Glutamatergic neuron (in vitro differentiated cells): ENCODE measurements around the gene NDUFB11. TPM values are rescaled to one million over a fixed set of nuclear protein-coding genes. Genes with fewer than 3 reads are reported as not detected.
A peak's percentile ranks its signal among the peaks of the same experiment; 100 is the strongest.
"Not testable (repeated sequence)": the region's sequence is repeated elsewhere in the genome, so short reads cannot be mapped to it uniquely, and the experiment has no call there.

Experiments used
- DNase-seq: peaks from one replicate; pipeline ENCODE4 v3.0.0; 2022
- H3K27ac Mint-ChIP-seq: one replicate; pipeline ENCODE4 v1.8.0; 2020; ENCODE audit warnings: mild to moderate bottlenecking, mixed read lengths, inconsistent platforms; ENCODE audit not compliant: unreplicated experiment
- H3K27me3 Mint-ChIP-seq: one replicate; pipeline ENCODE4 v1.8.0; 2020; ENCODE audit warnings: mild to moderate bottlenecking, moderate library complexity, mixed read lengths, inconsistent platforms; ENCODE audit not compliant: unreplicated experiment
- H3K36me3 Mint-ChIP-seq: one replicate; pipeline ENCODE4 v1.8.0; 2020; ENCODE audit warnings: mild to moderate bottlenecking, mixed read lengths, inconsistent platforms; ENCODE audit not compliant: unreplicated experiment
- H3K4me1 Mint-ChIP-seq: one replicate; pipeline ENCODE4 v1.8.0; 2020; ENCODE audit warnings: mild to moderate bottlenecking, low read depth, mixed read lengths, inconsistent platforms; ENCODE audit not compliant: unreplicated experiment
- H3K4me3 Mint-ChIP-seq: one replicate; pipeline ENCODE4 v1.8.0; 2020; ENCODE audit warnings: mild to moderate bottlenecking, mixed read lengths, inconsistent platforms; ENCODE audit not compliant: unreplicated experiment
- H3K9me3 Mint-ChIP-seq: one replicate; pipeline ENCODE4 v1.8.0; 2020; ENCODE audit warnings: mild to moderate bottlenecking, moderate library complexity, mixed read lengths, inconsistent platforms; ENCODE audit not compliant: unreplicated experiment
- CTCF ChIP-seq: fragments of 200-600 bp; sonication (generic); IDR thresholded peaks from one replicate; pipeline ENCODE4 v1.5.0; 2021; ENCODE audit not compliant: partially characterized antibody, unreplicated experiment
- total RNA-seq: library from RNA; stranded (reverse); fragmentation: NEBNext Ultra II Directional; extraction: Animal tissue kit (Norgen Biotek cat#: 25700); gene quantifications from one replicate; pipeline ENCODE4 v1.2.1, GENCODE V29; 2021; ENCODE audit not compliant: unreplicated experiment

NDUFB11 gene
- total RNA-seq, 1 donor from 2014 or later = 161 TPM

- H3K36me3 Mint-ChIP-seq = no peaks in the 10 kb centered on the region
- no peak overlapping the region for H3K4me3 Mint-ChIP-seq
- DNase-seq = no peak
- no peaks in the 10 kb centered on the region for H3K4me1 Mint-ChIP-seq
- H3K9me3 Mint-ChIP-seq = no peaks in the 10 kb centered on the region
- no peak for TF ChIP-seq CTCF
- no peak overlapping the region for H3K27ac Mint-ChIP-seq
- no peaks in the 10 kb centered on the region for H3K27me3 Mint-ChIP-seq
Observed at GRCh38 chrX:47133493-47133892, 11.0 kb downstream of the NDUFB11 start.

- Mint-ChIP-seq H3K27me3 (no peaks in the 10 kb centered on the region), H3K27ac (peak overlapping the region; percentile 99), H3K4me1 (no peaks in the 10 kb centered on the region), H3K9me3 (peaks cover 2% of the 10 kb centered on the region), H3K4me3 (peak overlapping the region; percentile 96), H3K36me3 (no peaks in the 10 kb centered on the region)
- TF ChIP-seq CTCF = no peak
- no peak for DNase-seq
Observed at GRCh38 chrX:47129899-47130358, 14.6 kb downstream of the NDUFB11 start.

- no peak for TF ChIP-seq CTCF
- peaks cover 2% of the 10 kb centered on the region for H3K9me3 Mint-ChIP-seq
- no peaks in the 10 kb centered on the region for H3K27me3 Mint-ChIP-seq
- peak; percentile 88 for DNase-seq
- peak overlapping the region; percentile 99 for H3K27ac Mint-ChIP-seq
- no peaks in the 10 kb centered on the region for H3K36me3 Mint-ChIP-seq
- no peaks in the 10 kb centered on the region for H3K4me1 Mint-ChIP-seq
- peak overlapping the region; percentile 96 for H3K4me3 Mint-ChIP-seq
Observed at GRCh38 chrX:47129157-47129898, 15.2 kb downstream of the NDUFB11 start.

- not testable (repeated sequence) for H3K4me1 Mint-ChIP-seq, H3K27ac Mint-ChIP-seq, H3K4me3 Mint-ChIP-seq, H3K9me3 Mint-ChIP-seq, H3K27me3 Mint-ChIP-seq, H3K36me3 Mint-ChIP-seq, DNase-seq
Observed at GRCh38 chrX:47124466-47124865, 20.0 kb downstream of the NDUFB11 start.

GRCh38 chrX:47116551-47117110 lies 27.9 kb downstream of the NDUFB11 start:
- not testable (repeated sequence) for H3K4me3 Mint-ChIP-seq, H3K36me3 Mint-ChIP-seq, H3K9me3 Mint-ChIP-seq, H3K27me3 Mint-ChIP-seq, DNase-seq, H3K27ac Mint-ChIP-seq, H3K4me1 Mint-ChIP-seq

- Mint-ChIP-seq H3K4me3 (no peak overlapping the region), H3K9me3 (no peaks in the 10 kb centered on the region), H3K27me3 (no peaks in the 10 kb centered on the region), H3K27ac (no peak overlapping the region), H3K36me3 (no peaks in the 10 kb centered on the region), H3K4me1 (no peaks in the 10 kb centered on the region)
- no peak for DNase-seq
- TF ChIP-seq CTCF = no peak
Observed at GRCh38 chrX:47112316-47112954, 32.1 kb downstream of the NDUFB11 start.

- not testable (repeated sequence) for H3K36me3 Mint-ChIP-seq, H3K27ac Mint-ChIP-seq, H3K4me1 Mint-ChIP-seq, H3K4me3 Mint-ChIP-seq, H3K27me3 Mint-ChIP-seq, H3K9me3 Mint-ChIP-seq, DNase-seq
Observed at GRCh38 chrX:47110936-47111615, 33.4 kb downstream of the NDUFB11 start.
